ENCODE data around the gene B3GNT5. TPM values are rescaled to one million over a fixed set of nuclear protein-coding genes. Genes with fewer than 3 reads are reported as not detected.

Gene B3GNT5
- total and polyA plus RNA-seq, 2 donors (not counting 1 experiment from before 2014, with no cell fraction given) = 0.96 to 1.3 TPM

- Histone ChIP-seq H4K20me1 (ENCODE audit: control insufficient read depth, extremely low read depth, insufficient read depth, low read length) (no peaks in the 10 kb centered on the region), H3K9me3 (ENCODE audit: control insufficient read depth, insufficient read depth, low read depth, low read length) (no peaks in the 10 kb centered on the region), H2AFZ (ENCODE audit: low read length) (no peak overlapping the region), H3K27me3 (ENCODE audit: control insufficient read depth, insufficient read depth, low read length) (no peaks in the 10 kb centered on the region), H3K4me3 (replicated peaks in 1 of 4; ENCODE audit: control extremely low read depth in 1 of 4, insufficient read depth in 1 of 4, low read depth in 3 of 4, low read length in 4 of 4) (no peak overlapping the region), H3K9ac (ENCODE audit: insufficient read depth, low read length) (no peak overlapping the region), H3K4me2 (ENCODE audit: extremely low read depth, insufficient read depth, low read length) (no peak overlapping the region), H3K27ac (ENCODE audit: insufficient read depth, low read length) (no peak overlapping the region), H3K36me3 (ENCODE audit: control insufficient read depth, insufficient read depth, low read length) (no peaks in the 10 kb centered on the region), H3K79me2 (ENCODE audit: control insufficient read depth, insufficient read depth, low read length) (no peaks in the 10 kb centered on the region), H3K4me1 (ENCODE audit: control insufficient read depth, extremely low read depth, insufficient read depth, low read length) (no peaks in the 10 kb centered on the region)
- TF ChIP-seq CTCF (conservative IDR thresholded peaks at IDR 0.05 in 1 of 2, IDR thresholded peaks at IDR 0.05 in 1 of 2; ENCODE audit: low read depth in 1 of 2, low read length in 2 of 2) (no peak), EZH2 (IDR thresholded peaks at IDR 0.05; ENCODE audit: low read length, missing control alignments) (no peak)
- no peak for DNase-seq (ENCODE audit: low read depth in 2 of 2)
Observed at GRCh38 chr3:183213415-183214276, 39.4 kb upstream of the B3GNT5 start.

GRCh38 chr3:183214277-183214612 is 38.8 kb upstream of the B3GNT5 start:
- Histone ChIP-seq H3K4me3 (replicated peaks in 1 of 4; ENCODE audit: control extremely low read depth in 1 of 4, insufficient read depth in 1 of 4, low read depth in 3 of 4, low read length in 4 of 4) (no peak overlapping the region), H3K4me2 (ENCODE audit: extremely low read depth, insufficient read depth, low read length) (no peak overlapping the region), H3K27me3 (ENCODE audit: control insufficient read depth, insufficient read depth, low read length) (no peaks in the 10 kb centered on the region), H3K9me3 (ENCODE audit: control insufficient read depth, insufficient read depth, low read depth, low read length) (no peaks in the 10 kb centered on the region), H4K20me1 (ENCODE audit: control insufficient read depth, extremely low read depth, insufficient read depth, low read length) (no peaks in the 10 kb centered on the region), H3K9ac (ENCODE audit: insufficient read depth, low read length) (no peak overlapping the region), H2AFZ (ENCODE audit: low read length) (no peak overlapping the region), H3K4me1 (ENCODE audit: control insufficient read depth, extremely low read depth, insufficient read depth, low read length) (no peaks in the 10 kb centered on the region), H3K27ac (ENCODE audit: insufficient read depth, low read length) (no peak overlapping the region), H3K79me2 (ENCODE audit: control insufficient read depth, insufficient read depth, low read length) (no peaks in the 10 kb centered on the region), H3K36me3 (ENCODE audit: control insufficient read depth, insufficient read depth, low read length) (no peaks in the 10 kb centered on the region)
- no peak for DNase-seq (ENCODE audit: low read depth in 2 of 2)
- TF ChIP-seq CTCF (conservative IDR thresholded peaks at IDR 0.05 in 1 of 2, IDR thresholded peaks at IDR 0.05 in 1 of 2; ENCODE audit: low read depth in 1 of 2, low read length in 2 of 2) = no peak
- TF ChIP-seq EZH2 (IDR thresholded peaks at IDR 0.05; ENCODE audit: low read length, missing control alignments) = no peak

GRCh38 chr3:183215591-183216202 is 37.4 kb upstream of the B3GNT5 start:
- H3K9ac ChIP-seq (ENCODE audit: insufficient read depth, low read length) = no peak overlapping the region
- H3K4me2 ChIP-seq (ENCODE audit: extremely low read depth, insufficient read depth, low read length) = no peak overlapping the region
- no peaks in the 10 kb centered on the region for H4K20me1 ChIP-seq (ENCODE audit: control insufficient read depth, extremely low read depth, insufficient read depth, low read length)
- H3K4me3 ChIP-seq (replicated peaks in 1 of 4; ENCODE audit: control extremely low read depth in 1 of 4, insufficient read depth in 1 of 4, low read depth in 3 of 4, low read length in 4 of 4) = no peak overlapping the region
- H3K9me3 ChIP-seq (ENCODE audit: control insufficient read depth, insufficient read depth, low read depth, low read length) = no peaks in the 10 kb centered on the region
- TF ChIP-seq EZH2 (IDR thresholded peaks at IDR 0.05; ENCODE audit: low read length, missing control alignments) = no peak
- no peak for TF ChIP-seq CTCF (conservative IDR thresholded peaks at IDR 0.05 in 1 of 2, IDR thresholded peaks at IDR 0.05 in 1 of 2; ENCODE audit: low read depth in 1 of 2, low read length in 2 of 2)
- no peaks in the 10 kb centered on the region for H3K27me3 ChIP-seq (ENCODE audit: control insufficient read depth, insufficient read depth, low read length)
- no peaks in the 10 kb centered on the region for H3K79me2 ChIP-seq (ENCODE audit: control insufficient read depth, insufficient read depth, low read length)
- H3K4me1 ChIP-seq (ENCODE audit: control insufficient read depth, extremely low read depth, insufficient read depth, low read length) = no peaks in the 10 kb centered on the region
- no peak overlapping the region for H2AFZ ChIP-seq (ENCODE audit: low read length)
- H3K36me3 ChIP-seq (ENCODE audit: control insufficient read depth, insufficient read depth, low read length) = no peaks in the 10 kb centered on the region
- H3K27ac ChIP-seq (ENCODE audit: insufficient read depth, low read length) = no peak overlapping the region
- DNase-seq (ENCODE audit: low read depth in 2 of 2) = no peak

Measured in fibroblast of lung (primary cell).